HepG2 (cell line): ENCODE results near the gene SNRPD2. TPM values are rescaled to one million over a fixed set of nuclear protein-coding genes. Genes with fewer than 3 reads are reported as not detected.

Source experiments
- ARID2 ChIP-seq: sonication (generic); formaldehyde crosslinking; IDR thresholded peaks from 2 replicates; pipeline ENCODE4 v1.8.1; 2022; ENCODE audit warnings: mild to moderate bottlenecking, missing genetic modification reagents, borderline replicate concordance
- ATM ChIP-seq: fragments of 450-650 bp; IDR thresholded peaks from 2 replicates; pipeline ENCODE4 v1.7.1; 2017; ENCODE audit warnings: mild to moderate bottlenecking, borderline replicate concordance
- CENPX ChIP-seq: sonication (generic); formaldehyde crosslinking; IDR thresholded peaks from 2 replicates; pipeline ENCODE4 v1.9.0; 2021; ENCODE audit warnings: mild to moderate bottlenecking, missing genetic modification reagents, moderate library complexity
- ESRRA ChIP-seq: sonication (generic); formaldehyde crosslinking; IDR thresholded peaks from 2 replicates; pipeline ENCODE4 v1.5.1; 2020; ENCODE audit warnings: mild to moderate bottlenecking, low read depth, missing genetic modification reagents
- ETV6 ChIP-seq: sonication (generic); formaldehyde crosslinking; conservative IDR thresholded peaks from 2 replicates; pipeline ENCODE4 v1.4.0; 2020; ENCODE audit warnings: missing genetic modification reagents
- FOXK2 ChIP-seq: fragments of 450-650 bp; IDR thresholded peaks from 2 replicates; pipeline ENCODE4 v1.6.1; 2016
- KDM5A ChIP-seq: fragments of 200-600 bp; sonication (generic); IDR thresholded peaks from 2 replicates; pipeline ENCODE4 v1.7.0; 2018; ENCODE audit warnings: antibody characterized with exemption, mild to moderate bottlenecking, low read length, borderline replicate concordance
- NCOA1 ChIP-seq: sonication (generic); formaldehyde crosslinking; IDR thresholded peaks from 2 replicates; pipeline ENCODE4 v1.9.0; 2021; ENCODE audit warnings: missing genetic modification reagents
- NCOA5 ChIP-seq: sonication (generic); formaldehyde crosslinking; IDR thresholded peaks from 2 replicates; pipeline ENCODE4 v1.4.0; 2020; ENCODE audit warnings: missing genetic modification reagents
- NFKBIZ ChIP-seq: IDR thresholded peaks from 2 replicates; pipeline ENCODE4 v1.6.1; 2018; ENCODE audit warnings: missing genetic modification reagents, missing compliant biosample characterization
- STAG1 ChIP-seq: sonication (generic); formaldehyde crosslinking; IDR thresholded peaks from 2 replicates; pipeline ENCODE4 v1.4.0; 2020; ENCODE audit warnings: missing genetic modification reagents
- ZBTB7A ChIP-seq: sonication (generic); formaldehyde crosslinking; IDR thresholded peaks from 2 replicates; pipeline ENCODE4 v1.8.0; 2022; ENCODE audit warnings: mild to moderate bottlenecking, missing genetic modification reagents
- ZNF383 ChIP-seq: sonication (generic); formaldehyde crosslinking; IDR thresholded peaks from 2 replicates; pipeline ENCODE4 v1.4.0; 2020; ENCODE audit warnings: missing genetic modification reagents, mild to moderate bottlenecking, borderline replicate concordance
- ZNF414 ChIP-seq: sonication (generic); formaldehyde crosslinking; IDR thresholded peaks from 2 replicates; pipeline ENCODE4 v1.5.0; 2020; ENCODE audit warnings: missing genetic modification reagents
- ZNF546 ChIP-seq: sonication (generic); formaldehyde crosslinking; conservative IDR thresholded peaks from 2 replicates; pipeline ENCODE4 v1.8.1; 2023; ENCODE audit warnings: mild to moderate bottlenecking, missing genetic modification reagents
- ZNF577 ChIP-seq: sonication (generic); formaldehyde crosslinking; IDR thresholded peaks from 2 replicates; pipeline ENCODE4 v1.4.0; 2020; ENCODE audit warnings: mild to moderate bottlenecking, low read depth, missing genetic modification reagents, borderline replicate concordance
- ZNF598 ChIP-seq: sonication (generic); formaldehyde crosslinking; IDR thresholded peaks from 2 replicates; pipeline ENCODE4 v1.5.1; 2020; ENCODE audit warnings: mild to moderate bottlenecking, missing genetic modification reagents, borderline replicate concordance
- ZNF644 ChIP-seq: IDR thresholded peaks from 2 replicates; pipeline ENCODE4 v1.6.1; 2016; ENCODE audit warnings: low read depth
- ZNF713 ChIP-seq: sonication (generic); formaldehyde crosslinking; IDR thresholded peaks from 2 replicates; pipeline ENCODE4 v1.4.0; 2020; ENCODE audit warnings: mild to moderate bottlenecking, missing genetic modification reagents
- ZNF883 ChIP-seq: sonication (generic); formaldehyde crosslinking; IDR thresholded peaks from 2 replicates; pipeline ENCODE4 v1.5.1; 2020; ENCODE audit warnings: mild to moderate bottlenecking, missing genetic modification reagents; ENCODE audit errors: not compliant biosample characterization
- polyA plus RNA-seq, 8 experiments: library from polyadenylated mRNA; depleted of rRNA in 3 of 8; stranded (reverse) in 7 of 8; unstranded in 1 of 8; fragments of >200 nt; fragmentation: Illumina TruSeq in 4 of 8; extraction: Trizol in 4 of 8; gene quantifications; 2 replicates each; pipeline versions ENCODE4 v1.2.1 to v1.2.3, GENCODE V29; 2011 to 2016; ENCODE audit warnings: low read depth in 4 of 8, missing spikeins in 1 of 8, mixed read lengths in 1 of 8; ENCODE audit not compliant: insufficient read depth in 1 of 8
- total RNA-seq, 5 experiments: library from RNA; depleted of rRNA; stranded (reverse); fragments of >200 nt; fragmentation: Illumina TruSeq; extraction: Trizol; gene quantifications; 2 replicates each; pipeline ENCODE4 v1.2.3, GENCODE V29; 2016; ENCODE audit warnings: low read depth in 1 of 5
- TF ChIP-seq, protein P1 (sequence below), 2 experiments: IDR thresholded peaks; 2 replicates each; pipeline ENCODE4 v1.6.1; 2011 to 2012; ENCODE audit warnings: low read length in 2 of 2, borderline replicate concordance in 1 of 2, low read depth in 1 of 2, mild to moderate bottlenecking in 1 of 2, moderate library complexity in 1 of 2
- TF ChIP-seq, protein P2 (sequence below): sonication (generic); formaldehyde crosslinking; IDR thresholded peaks from 2 replicates; pipeline ENCODE4 v1.5.0; 2020; ENCODE audit warnings: missing genetic modification reagents

Gene SNRPD2
- total and polyA plus RNA-seq, 2 of the 13 experiments (the other 11 are each of a cell fraction or from before 2014, with no cell fraction given) = 299 to 485 TPM

- 0 out of 2 replicates have a peak, but pooled peaks have one; percentile 55 for TF ChIP-seq ZNF383 (CRISPR knock-in tag)
- TF ChIP-seq ZNF598 (CRISPR knock-in tag) = no peak
- TF ChIP-seq ZNF883 = peak; percentile 30
- TF ChIP-seq, protein P1, sequence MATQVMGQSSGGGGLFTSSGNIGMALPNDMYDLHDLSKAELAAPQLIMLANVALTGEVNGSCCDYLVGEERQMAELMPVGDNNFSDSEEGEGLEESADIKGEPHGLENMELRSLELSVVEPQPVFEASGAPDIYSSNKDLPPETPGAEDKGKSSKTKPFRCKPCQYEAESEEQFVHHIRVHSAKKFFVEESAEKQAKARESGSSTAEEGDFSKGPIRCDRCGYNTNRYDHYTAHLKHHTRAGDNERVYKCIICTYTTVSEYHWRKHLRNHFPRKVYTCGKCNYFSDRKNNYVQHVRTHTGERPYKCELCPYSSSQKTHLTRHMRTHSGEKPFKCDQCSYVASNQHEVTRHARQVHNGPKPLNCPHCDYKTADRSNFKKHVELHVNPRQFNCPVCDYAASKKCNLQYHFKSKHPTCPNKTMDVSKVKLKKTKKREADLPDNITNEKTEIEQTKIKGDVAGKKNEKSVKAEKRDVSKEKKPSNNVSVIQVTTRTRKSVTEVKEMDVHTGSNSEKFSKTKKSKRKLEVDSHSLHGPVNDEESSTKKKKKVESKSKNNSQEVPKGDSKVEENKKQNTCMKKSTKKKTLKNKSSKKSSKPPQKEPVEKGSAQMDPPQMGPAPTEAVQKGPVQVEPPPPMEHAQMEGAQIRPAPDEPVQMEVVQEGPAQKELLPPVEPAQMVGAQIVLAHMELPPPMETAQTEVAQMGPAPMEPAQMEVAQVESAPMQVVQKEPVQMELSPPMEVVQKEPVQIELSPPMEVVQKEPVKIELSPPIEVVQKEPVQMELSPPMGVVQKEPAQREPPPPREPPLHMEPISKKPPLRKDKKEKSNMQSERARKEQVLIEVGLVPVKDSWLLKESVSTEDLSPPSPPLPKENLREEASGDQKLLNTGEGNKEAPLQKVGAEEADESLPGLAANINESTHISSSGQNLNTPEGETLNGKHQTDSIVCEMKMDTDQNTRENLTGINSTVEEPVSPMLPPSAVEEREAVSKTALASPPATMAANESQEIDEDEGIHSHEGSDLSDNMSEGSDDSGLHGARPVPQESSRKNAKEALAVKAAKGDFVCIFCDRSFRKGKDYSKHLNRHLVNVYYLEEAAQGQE (IDR thresholded peaks at IDR 0.05; ENCODE audit: borderline replicate concordance in 1 of 2, low read depth in 1 of 2, low read length in 2 of 2) = no peak
- TF ChIP-seq ZNF546 (CRISPR knock-in tag) = no peak
- no peak for TF ChIP-seq NCOA1 (CRISPR knock-in tag)
- peak; percentile 54 for TF ChIP-seq ESRRA (CRISPR knock-in tag)
- TF ChIP-seq, protein P2, sequence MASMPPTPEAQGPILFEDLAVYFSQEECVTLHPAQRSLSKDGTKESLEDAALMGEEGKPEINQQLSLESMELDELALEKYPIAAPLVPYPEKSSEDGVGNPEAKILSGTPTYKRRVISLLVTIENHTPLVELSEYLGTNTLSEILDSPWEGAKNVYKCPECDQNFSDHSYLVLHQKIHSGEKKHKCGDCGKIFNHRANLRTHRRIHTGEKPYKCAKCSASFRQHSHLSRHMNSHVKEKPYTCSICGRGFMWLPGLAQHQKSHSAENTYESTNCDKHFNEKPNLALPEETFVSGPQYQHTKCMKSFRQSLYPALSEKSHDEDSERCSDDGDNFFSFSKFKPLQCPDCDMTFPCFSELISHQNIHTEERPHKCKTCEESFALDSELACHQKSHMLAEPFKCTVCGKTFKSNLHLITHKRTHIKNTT (CRISPR knock-in tag) = no peak
- no peak for TF ChIP-seq ZNF577 (CRISPR knock-in tag)
- TF ChIP-seq KDM5A = peak; percentile 66; the same call in 1 of the 2 replicates
- no peak; the same call in 1 of the 2 replicates for TF ChIP-seq NFKBIZ (CRISPR knock-in tag)
- TF ChIP-seq ZNF713 (CRISPR knock-in tag) = no peak
- no peak for TF ChIP-seq ZNF644
- no peak for TF ChIP-seq CENPX (CRISPR knock-in tag)
- TF ChIP-seq ETV6 (CRISPR knock-in tag) = no peak
- TF ChIP-seq ARID2 (CRISPR knock-in tag) = no peak
- TF ChIP-seq STAG1 = no peak
- peak; percentile 80 for TF ChIP-seq FOXK2
- TF ChIP-seq ATM = no peak
- TF ChIP-seq NCOA5 (CRISPR knock-in tag) = no peak
- peak; percentile 49; the same call in 1 of the 2 replicates for TF ChIP-seq ZNF414 (CRISPR knock-in tag)
- no peak for TF ChIP-seq ZBTB7A
Measured at GRCh38 chr19:45717131-45717982, 25.6 kb upstream of the SNRPD2 start (continued).
